Ishikawa (cell line): ENCODE data around the gene CCL18.

Experiments used
- EP300 ChIP-seq: IDR thresholded peaks from 2 replicates; pipeline ENCODE4 v1.6.1; 2012; ENCODE audit warnings: borderline replicate concordance
- RAD21 ChIP-seq: IDR thresholded peaks from 2 replicates; pipeline ENCODE4 v1.6.1; 2012; ENCODE audit warnings: low read depth
- TEAD4 ChIP-seq: IDR thresholded peaks from 2 replicates; pipeline ENCODE4 v1.6.1; 2012
- USF1 ChIP-seq: IDR thresholded peaks from 2 replicates; pipeline ENCODE4 v1.6.1; 2012
- TF ChIP-seq, protein P1 (sequence below): IDR thresholded peaks from 2 replicates; pipeline ENCODE4 v1.6.1; 2012

DNA sequence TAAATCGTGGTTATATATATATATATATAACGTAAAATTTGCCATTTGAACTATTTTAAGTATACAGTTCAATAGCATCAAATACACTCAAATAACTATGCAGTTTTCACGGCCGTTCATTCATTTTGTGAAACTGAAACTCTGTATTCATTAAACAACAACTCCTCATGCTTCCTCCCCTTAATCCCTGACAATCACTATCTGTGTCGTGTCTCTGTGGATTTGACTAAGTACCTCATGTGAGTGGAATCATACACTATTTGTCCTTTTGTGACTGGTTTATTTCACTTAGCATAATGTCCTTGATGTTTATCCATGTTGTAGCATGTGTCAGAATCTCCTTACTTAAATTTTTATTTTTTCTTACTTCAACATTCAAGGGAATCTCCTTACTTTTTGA is 49.1 kb upstream of the CCL18 start:
- TF ChIP-seq EP300 (no peak), TEAD4 (no peak), USF1 (no peak), RAD21 (no peak)
- TF ChIP-seq, protein P1, sequence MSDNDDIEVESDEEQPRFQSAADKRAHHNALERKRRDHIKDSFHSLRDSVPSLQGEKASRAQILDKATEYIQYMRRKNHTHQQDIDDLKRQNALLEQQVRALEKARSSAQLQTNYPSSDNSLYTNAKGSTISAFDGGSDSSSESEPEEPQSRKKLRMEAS, result no peak
